Stimulated activated naive CD4-positive, alpha-beta T cell (primary cell): Measurements from ENCODE around the gene RHOV.

Source experiments
- DNase-seq, 6 experiments: peaks; one replicate each; lab custom pipeline; 2025; lab: John Stamatoyannopoulos, UW

Gene RHOV

DNA sequence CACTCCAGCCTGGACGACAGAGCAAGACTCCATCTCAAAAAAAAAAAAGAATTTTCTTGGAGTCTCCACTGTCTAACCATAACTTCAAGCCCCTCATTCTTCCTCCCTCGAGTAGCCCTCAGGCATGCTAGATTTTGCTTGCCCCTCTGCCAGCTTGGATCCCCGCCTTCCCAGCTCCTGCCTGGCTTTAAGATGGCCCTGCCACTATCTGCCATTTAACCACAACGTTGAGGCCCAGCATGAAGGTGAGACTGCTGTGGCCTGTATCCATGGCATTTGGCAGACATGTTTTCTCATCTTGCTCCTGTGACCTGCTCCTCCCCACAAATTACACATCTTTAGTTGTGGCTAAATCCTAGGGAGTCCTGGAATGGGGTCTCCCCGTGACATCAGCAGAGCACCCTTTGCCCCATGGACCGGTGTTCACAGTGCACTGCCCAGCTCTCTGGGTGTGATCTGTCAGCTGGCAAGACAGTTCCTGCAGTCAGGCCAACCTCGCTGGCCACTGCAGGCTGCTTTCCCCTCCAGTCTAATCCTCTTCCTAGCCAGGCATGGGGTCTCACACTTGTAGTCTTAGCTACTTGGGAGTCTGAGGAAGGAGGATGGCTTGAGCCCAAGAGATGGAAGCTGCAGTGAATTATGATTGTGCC is 30.6 kb upstream of the RHOV start:
- DNase-seq, result no peak

DNA sequence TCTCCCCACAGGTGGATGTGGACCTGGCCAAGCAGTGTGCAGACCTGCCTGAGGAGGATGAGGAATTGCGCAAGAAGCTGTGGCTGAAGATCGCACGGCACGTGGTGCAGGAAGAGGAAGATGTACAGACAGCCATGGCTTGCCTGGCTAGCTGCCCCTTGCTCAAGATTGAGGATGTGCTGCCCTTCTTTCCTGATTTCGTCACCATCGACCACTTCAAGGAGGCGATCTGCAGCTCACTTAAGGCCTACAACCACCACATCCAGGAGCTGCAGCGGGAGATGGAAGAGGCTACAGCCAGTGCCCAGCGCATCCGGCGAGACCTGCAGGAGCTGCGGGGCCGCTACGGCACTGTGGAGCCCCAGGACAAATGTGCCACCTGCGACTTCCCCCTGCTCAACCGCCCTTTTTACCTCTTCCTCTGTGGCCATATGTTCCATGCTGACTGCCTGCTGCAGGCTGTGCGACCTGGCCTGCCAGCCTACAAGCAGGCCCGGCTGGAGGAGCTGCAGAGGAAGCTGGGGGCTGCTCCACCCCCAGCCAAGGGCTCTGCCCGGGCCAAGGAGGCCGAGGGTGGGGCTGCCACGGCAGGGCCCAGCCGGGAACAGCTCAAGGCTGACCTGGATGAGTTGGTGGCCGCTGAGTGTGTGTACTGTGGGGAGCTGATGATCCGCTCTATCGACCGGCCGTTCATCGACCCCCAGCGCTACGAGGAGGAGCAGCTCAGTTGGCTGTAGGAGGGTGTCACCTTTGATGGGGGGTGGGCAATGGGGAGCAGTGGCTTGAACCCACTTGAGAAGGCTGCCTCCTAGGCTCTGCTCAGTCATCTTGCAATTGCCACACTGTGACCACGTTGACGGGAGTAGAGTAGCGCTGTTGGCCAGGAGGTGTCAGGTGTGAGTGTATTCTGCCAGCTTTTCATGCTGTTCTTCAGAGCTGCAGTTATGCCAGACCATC is 28.8 kb upstream of the RHOV start:
- DNase-seq, result no peak

DNA sequence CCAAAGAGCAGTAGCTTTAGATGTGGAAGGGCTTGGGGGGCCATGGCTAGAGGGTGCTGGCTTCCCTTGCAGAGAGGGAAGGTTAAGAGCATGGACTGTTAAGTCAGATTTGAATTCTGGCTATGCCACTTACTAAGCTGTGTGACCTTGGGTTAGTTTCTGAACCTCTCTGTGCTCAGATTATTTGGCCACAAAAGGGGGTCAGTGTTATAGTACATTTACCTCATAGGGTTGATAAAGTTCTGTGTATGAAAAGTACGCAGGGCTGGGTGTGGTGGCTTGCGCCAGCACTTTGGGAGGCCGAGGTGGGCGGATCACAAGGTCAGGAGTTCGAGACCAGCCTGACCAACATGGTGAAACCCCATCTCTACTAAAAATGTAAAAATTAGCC is 27.0 kb upstream of the RHOV start:
- no peak for DNase-seq

DNA sequence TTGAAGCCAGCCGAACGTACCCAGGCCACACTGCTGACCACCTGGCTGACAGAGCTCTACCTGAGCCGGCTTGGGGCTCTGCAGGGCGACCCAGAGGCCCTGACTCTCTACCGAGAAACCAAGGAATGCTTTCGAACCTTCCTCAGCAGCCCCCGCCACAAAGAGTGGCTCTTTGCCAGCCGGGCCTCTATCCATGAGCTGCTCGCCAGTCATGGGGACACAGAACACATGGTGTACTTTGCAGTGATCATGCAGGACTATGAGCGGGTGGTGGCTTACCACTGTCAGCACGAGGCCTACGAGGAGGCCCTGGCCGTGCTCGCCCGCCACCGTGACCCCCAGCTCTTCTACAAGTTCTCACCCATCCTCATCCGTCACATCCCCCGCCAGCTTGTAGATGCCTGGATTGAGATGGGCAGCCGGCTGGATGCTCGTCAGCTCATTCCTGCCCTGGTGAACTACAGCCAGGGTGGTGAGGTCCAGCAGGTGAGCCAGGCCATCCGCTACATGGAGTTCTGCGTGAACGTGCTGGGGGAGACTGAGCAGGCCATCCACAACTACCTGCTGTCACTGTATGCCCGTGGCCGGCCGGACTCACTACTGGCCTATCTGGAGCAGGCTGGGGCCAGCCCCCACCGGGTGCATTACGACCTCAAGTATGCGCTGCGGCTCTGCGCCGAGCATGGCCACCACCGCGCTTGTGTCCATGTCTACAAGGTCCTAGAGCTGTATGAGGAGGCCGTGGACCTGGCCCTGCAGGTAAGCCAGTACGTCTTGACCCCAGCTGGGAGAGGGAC is 26.4 kb upstream of the RHOV start:
- DNase-seq, result no peak

DNA sequence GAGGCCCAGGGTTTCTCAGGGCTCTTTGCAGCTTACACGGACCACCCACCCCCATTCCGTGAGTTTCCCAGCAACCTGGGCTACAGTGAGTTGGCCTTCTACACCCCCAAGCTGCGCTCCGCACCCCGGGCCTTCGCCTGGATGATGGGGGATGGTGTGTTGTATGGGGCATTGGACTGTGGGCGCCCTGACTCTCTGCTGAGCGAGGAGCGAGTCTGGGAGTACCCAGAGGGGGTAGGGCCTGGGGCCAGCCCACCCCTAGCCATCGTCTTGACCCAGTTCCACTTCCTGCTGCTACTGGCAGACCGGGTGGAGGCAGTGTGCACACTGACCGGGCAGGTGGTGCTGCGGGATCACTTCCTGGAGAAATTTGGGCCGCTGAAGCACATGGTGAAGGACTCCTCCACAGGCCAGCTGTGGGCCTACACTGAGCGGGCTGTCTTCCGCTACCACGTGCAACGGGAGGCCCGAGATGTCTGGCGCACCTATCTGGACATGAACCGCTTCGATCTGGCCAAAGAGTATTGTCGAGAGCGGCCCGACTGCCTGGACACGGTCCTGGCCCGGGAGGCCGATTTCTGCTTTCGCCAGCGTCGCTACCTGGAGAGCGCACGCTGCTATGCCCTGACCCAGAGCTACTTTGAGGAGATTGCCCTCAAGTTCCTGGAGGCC is 25.6 kb upstream of the RHOV start:
- DNase-seq, result no peak

DNA sequence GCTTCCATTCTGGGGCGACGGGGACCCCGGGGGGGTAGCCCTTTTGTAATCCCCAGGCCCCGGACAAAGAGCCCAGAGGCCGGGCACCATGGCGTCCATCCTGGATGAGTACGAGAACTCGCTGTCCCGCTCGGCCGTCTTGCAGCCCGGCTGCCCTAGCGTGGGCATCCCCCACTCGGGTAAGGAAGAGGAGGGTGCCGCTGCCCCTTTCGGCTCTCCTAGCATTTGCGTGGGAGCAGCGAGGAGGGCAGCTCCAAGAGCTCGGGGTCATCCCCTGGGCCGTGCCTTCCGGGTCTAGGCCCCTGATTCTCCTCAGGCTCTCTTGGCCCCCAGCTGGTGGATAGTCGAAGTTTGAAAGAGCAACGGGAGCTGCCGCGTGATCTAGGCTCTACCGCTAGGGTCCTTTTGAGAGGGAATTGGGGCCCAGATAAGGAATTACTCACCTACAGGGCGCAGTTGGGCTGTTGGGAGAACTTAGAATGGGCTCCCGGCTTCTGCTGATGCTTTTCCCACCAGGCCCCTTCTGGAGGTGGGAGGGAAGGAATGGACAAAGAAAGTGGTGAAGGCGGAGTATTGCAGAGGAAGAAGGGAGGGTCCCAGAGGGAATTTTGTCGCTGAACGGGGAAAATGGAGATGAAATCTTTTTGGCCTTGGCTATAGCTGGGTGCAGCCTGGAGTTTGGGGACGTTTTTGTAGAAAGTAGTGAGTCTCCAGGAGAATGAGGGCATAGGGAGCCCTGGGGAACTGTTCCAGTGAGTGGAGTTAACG is 20.8 kb upstream of the RHOV start:
- DNase-seq, result peak; percentile 22 to 74 (median 52)

DNA sequence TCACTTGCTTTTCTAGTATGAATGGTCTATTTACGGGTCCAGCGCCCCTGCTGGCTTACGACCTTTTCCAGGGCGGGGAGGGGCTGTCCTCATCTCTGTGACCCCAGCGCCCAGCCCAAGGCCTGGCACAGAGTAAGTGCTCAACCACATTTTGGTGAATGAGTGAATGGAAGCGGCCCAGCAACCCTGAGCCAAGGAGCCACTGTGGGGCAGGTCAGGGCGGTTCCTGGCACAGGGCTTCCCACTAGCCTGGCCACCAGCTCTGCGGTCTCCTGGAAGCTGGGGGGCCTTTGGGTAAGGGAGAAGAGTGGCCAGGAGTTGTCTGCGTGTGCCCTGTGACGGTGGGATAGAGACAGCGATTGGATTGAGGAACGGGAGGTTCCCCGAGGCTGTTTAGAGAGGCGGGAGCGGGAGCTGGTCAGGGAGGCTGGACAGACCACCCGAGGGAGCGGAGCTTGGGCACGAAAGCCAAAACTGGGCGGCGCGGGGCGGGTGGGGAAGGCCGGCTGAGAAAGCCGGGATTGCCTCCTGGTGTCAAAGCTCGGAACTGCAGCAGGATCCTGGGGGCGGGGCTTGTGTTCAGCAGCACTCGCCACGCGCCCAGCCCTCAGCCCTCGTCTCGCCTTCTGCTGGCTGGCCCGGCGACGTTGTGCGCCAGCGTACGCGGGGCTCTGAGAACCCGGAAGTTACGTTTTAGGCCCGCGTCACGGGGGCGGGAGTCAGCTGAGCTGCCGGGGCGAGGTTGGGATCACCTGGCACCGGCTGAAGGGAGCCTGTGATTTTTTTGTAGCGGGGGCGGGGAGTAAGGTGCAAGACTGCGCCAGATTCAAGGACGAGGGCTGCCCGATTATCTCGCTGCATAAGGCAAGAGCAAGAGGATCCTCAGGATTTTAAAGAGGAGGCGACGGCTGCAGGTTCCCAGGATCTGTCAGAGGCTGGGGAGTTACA is 20.0 kb upstream of the RHOV start, which contains the start of gene VPS18:
VPS18 (plus strand) TSS at position 718 of the 948 bp plus-strand sequence. CDS start 319 bp downstream, outside the sequence.
- peak; percentile 94 to 98 (median 98) for DNase-seq

DNA sequence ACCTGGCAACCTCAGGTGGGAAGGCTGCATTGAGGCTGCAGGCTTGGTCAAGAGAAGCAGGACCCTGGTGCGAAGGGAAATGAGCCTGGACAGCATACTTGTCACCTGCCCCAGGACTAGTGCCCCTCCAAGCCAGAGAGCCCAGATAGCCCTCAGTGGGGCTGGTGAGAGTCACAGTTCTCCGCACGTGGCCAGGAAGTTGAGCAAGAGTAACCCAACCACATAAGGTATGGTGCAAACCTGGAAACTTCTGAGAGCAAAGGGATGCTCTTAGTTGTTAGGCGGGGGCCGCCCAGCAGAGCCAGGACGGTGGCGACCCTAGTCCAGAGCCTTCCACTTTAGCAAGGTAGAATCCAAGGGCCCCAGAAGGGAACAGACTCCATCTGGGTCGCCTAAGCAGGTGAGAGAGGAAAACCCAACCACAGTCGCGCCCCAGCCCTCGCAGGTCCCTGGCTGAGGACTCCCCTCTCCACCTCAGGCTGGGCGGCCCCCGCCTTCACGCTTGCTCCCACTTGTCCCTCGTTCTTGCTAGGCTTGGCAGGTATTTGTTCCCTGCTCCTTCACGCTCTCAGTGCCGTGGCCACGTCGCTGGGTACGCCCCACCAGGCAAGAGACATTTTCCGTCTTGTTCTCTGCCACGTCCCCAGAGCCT is 19.1 kb upstream of the RHOV start:
- no peak for DNase-seq

DNA sequence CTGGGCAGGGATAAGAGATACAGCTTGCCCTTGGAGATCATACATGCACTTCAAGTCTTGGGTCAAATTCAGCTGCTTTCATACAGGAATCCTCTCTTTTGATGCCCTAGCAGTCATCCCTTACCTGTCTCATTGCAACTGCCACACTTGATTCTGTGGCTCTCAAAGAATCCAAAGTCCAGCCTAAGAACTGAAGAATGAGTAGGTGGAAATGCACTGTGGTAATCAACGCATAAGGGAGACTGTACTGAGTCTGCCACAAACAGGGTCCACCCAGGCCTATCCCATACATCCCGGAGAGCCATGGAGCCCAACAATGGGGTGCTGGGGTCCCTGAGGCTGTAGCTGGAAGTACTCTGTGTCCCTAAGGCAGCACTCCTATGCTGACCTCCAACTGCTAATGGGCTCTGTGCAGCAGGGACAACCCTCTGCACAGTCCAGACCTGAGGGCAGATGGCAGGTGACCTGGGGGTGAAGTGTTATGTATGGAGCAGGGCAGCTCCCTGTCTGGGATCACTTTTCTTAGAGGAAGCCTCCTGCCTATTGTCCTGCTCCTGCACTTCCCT is 18.5 kb upstream of the RHOV start:
- no peak for DNase-seq

DNA sequence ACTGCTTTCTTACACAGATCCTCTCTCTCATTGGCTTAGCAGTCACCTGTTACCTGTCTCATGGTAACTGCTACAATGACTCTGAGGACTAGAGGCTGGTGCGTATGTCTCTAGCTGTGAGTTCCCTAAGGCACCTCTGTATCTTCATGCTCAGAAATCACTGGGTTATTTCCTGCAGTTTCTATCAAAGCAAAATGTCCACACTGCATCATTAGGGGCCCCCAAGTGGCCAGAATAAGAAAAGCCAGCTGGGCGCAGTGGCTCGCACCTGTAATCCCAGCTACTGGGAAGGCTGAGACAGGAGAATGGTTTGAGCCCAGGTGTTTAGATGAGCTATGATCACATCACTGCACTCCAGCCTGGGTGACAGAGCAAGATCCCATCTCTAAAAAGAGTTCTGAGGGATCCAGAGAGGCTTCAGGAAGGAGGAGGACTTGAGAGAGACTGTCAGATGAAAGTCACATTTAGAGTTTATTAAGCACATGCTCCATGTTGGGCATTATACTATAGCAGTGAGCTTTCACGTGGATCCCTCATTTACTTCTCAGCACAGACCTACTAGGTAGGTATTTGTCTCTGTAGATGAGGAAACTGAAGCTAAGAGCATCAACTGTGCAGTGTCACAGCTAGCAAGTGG is 17.9 kb upstream of the RHOV start:
- DNase-seq, result no peak

DNA sequence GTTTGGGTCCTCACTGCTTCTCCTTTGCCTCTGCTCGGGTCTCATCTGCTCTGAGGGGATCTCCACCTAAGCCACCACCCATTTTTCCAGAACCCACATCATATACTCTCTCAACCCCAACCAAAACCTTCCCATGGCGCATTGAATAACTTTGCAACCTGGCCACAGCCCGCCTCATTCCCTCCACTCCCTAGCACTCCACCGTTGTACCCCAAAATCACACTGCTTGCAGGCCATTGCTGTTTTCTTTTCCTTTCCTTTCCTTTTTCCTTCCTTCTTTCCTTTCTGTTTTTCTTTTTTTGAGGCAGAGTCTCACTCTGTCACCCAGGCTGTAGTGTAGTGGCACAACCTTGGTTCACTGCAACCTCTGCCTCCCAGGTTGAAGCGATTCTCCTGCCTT is 17.1 kb upstream of the RHOV start:
- no peak for DNase-seq

DNA sequence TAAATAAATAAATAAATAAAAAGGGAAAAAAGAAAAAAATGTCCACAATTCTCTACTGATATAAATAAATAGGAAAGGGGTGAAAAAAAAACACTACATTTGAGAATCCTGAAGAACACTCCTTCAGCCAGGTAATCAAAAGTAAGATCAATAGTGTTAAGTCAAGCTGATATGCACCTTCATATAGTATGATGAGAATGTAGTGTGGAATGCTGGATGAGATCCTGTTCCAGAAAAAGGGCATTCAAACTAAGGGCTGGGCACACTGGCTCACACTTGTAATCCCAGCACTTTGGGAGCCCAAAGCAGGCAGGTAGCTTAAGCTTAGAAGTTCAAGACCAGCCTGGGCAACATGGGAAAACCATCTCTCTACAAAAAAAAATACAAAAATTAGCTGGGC is 15.1 kb upstream of the RHOV start:
- DNase-seq, result no peak

DNA sequence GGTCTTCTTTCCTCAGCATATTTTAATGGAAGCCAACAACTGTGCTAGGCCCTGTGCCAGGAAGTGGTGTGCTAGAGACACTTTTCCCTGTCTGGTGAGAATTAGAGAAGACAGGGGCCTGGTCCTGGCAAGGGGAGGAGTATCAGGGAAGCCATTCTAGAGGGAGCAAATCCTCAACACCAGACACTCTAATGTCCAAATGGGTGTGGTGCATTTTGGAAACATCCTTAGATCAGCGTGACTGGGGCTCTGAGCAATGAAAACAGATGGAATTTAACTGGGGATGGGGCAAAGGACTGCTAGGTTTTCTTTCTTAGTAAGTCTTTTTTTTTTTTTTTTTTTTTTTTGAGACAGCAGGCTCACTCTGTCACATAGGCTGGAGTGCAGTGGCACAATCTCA is 12.6 kb upstream of the RHOV start:
- no peak for DNase-seq

DNA sequence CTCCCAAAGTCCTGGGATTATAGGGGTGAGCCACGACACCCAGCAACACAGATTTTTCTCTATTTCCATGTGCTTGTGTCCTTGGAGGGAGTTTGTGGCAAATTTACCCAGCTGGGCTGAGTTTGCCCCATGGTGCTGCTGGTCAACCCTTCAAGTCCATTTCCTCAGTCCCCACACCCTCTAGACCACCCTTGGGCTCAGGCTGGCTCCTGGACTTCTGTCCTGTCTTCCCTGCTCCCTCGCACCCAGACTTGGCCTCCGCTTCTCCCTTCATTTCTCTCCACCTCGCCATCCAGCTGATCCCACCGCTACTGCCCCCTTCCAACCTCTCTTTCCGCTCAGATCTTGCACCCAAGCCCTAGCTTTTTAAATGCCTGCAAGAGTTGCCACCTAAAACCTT is 7.3 kb upstream of the RHOV start:
- no peak for DNase-seq

DNA sequence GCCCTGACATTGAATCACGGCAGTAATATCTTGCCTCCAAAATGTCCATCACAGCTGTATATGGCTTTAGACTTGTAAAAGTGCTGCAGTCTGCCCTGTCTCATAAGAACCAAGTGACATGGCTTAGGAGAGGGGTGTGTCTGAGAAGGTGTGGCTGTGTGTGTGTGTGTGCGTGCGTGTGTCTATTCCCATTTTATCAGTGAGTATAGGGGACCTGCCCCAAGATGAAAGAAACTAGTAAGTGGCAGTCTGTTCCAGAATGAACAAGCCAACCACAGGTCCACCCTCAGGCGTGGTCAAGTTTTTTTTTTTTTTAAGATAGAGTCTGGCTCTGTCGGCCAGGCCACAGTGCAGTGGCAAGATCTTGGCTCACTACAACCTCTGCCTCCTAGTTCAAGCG is 5.6 kb upstream of the RHOV start:
- DNase-seq, result no peak

DNA sequence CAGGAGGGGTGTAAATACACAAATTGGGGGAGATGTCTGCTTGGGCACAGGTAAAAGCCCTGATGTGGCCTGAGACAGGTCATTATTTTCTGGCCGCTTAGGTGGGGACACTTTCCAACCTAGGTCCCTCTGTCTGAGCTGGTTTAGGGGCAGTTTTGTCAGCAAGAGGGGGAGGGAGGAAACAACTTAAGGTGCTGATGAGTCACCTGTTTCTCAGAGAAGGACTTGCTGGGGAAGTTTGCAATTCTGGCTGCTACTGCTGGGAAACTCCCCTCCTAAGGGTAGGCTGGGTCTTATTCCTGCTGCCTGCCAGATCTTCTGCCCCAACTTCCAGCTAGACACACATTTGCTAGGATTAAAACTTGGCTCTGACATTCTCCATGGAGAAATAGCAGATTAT is 4.8 kb upstream of the RHOV start:
- no peak for DNase-seq

DNA sequence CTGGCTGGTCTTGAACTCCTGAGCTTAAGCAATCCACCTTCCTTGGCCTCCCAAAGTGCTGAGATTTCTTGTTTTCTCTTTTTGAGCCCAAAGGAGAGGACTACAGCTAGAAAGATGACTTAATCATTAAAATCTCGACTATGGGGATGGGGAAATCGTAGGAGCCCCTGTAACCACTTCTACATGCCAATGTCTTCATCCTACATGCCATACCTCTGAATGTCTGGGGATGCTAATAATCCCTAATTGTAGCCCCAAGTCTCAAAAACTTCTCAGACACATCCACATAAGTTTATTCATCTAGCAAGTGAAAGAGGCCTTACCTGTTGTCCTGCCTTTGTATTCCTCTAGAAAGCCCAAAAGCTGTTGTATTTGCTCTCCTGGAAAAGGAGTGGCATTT is 3.7 kb upstream of the RHOV start:
- DNase-seq, result no peak

DNA sequence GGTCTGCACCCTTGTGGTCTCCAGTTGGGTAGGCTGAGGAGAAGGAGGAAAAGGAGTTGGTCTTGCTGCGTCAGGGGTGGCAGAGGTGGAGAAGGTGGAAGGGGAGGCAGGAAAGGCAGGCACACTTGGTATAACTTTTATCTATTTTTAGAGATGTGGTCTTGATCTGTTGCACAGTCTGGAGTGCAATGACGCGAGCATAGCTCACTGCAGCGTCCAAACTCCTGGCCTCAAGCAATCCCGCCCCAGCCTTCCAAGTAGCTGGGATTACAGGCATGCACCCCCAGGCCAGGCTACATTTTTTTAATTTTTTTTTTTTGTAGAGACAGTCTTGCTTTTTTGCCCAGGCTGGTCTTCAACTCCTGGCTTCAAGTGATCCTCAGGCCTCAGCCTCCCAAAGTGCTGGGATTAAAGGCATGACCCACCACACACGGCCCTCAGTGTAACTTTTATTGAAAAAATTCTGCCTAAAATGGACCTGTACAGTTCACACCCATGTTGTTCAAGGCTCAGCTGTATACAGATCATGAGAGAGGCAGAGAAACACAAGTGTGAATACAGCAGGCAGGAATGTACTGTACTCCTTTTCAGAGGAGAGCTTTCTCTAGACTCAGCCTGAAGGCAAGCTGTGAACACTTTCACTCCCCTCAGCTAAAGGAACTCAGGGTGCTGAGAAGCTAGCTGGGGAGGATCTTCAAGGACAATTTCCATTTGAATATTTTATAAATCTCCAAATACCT is 2.1 kb upstream of the RHOV start:
- DNase-seq, result no peak
